Endothelial cell of umbilical vein (primary cell): Measurements from ENCODE around the gene XXYLT1. TPM values are rescaled to one million over a fixed set of nuclear protein-coding genes. Genes with fewer than 3 reads are reported as not detected.

Experiments used
- BruUV-seq: library from RNA; stranded (reverse); fragments of 400-500 nt; replicated peaks from 2 replicates; lab custom pipeline; 2021; lab: Mats Ljungman, UMichigan
- CTCF ChIA-PET: fragments of 300-600, 350-600 bp; sonication (Branson Sonifier 250); formaldehyde crosslinking; loops from one replicate; lab custom pipeline; 2021; ENCODE audit warnings: antibody characterized with exemption, inconsistent platforms; lab: Charles Lee
- POLR2A ChIA-PET: fragments of 300-600, 350-600 bp; sonication (Branson Sonifier 250); formaldehyde crosslinking; loops from one replicate; lab custom pipeline; 2021; ENCODE audit warnings: antibody characterized with exemption, inconsistent platforms; lab: Charles Lee
- DNase-seq: peaks from one replicate; pipeline ENCODE4 v3.0.0-alpha.2; 2011; ENCODE audit warnings: low read depth, low spot score
- FAIRE-seq: peaks from 2 replicates; lab custom pipeline; 2011; peaks lifted over from hg19 to GRCh38; lab: Jason Lieb, UNC
- H2AFZ ChIP-seq: 2 replicates; pipeline ENCODE4 v1.6.0; 2012; ENCODE audit warnings: low read depth, low read length, control low read depth, inconsistent platforms
- H3K27ac ChIP-seq: 2 replicates; pipeline ENCODE4 v1.5.1; 2011; ENCODE audit warnings: low read depth, mild to moderate bottlenecking, control low read depth, low read length, moderate library complexity; ENCODE audit not compliant: insufficient read depth
- H3K27me3 ChIP-seq, 2 experiments: 2 replicates each; pipeline versions ENCODE4 v1.6.0 to v1.6.1; 2011; ENCODE audit warnings: low read length in 2 of 2, mixed read lengths in 1 of 2; ENCODE audit not compliant: control insufficient read depth in 2 of 2, insufficient read depth in 2 of 2
- H3K36me3 ChIP-seq, 2 experiments: 2 replicates in 1 of 2; 3 replicates in 1 of 2; pipeline ENCODE4 v1.5.1; 2011; ENCODE audit warnings: low read length in 2 of 2, mild to moderate bottlenecking in 1 of 2, moderate library complexity in 1 of 2; ENCODE audit not compliant: control insufficient read depth in 2 of 2, insufficient read depth in 2 of 2; ENCODE audit errors: extremely low read depth in 1 of 2
- H3K4me1 ChIP-seq: 3 replicates; pipeline ENCODE4 v1.5.1; 2011; ENCODE audit warnings: mild to moderate bottlenecking, low read length; ENCODE audit not compliant: control insufficient read depth, insufficient read depth; ENCODE audit errors: extremely low read depth
- H3K4me2 ChIP-seq: 2 replicates; pipeline ENCODE4 v1.6.1; 2011; ENCODE audit warnings: low read length, control low read depth, mixed read lengths; ENCODE audit not compliant: insufficient read depth
- H3K4me3 ChIP-seq, 3 experiments: fragments of 200-600 bp in 1 of 3; sonication (generic), shearing (Covaris generic) in 1 of 3; replicated peaks in 1 of 3; 2 replicates each; pipeline ENCODE4 v1.5.1; 2011 to 2016; ENCODE audit warnings: control low read depth in 3 of 3, low read length in 3 of 3, mild to moderate bottlenecking in 2 of 3, inconsistent platforms in 1 of 3, low read depth in 1 of 3, moderate library complexity in 1 of 3; ENCODE audit not compliant: insufficient read depth in 1 of 3
- H3K79me2 ChIP-seq: 2 replicates; pipeline ENCODE4 v1.6.0; 2012; ENCODE audit warnings: low read length, inconsistent platforms; ENCODE audit not compliant: control insufficient read depth, insufficient read depth
- H3K9ac ChIP-seq: replicated peaks from 2 replicates; pipeline ENCODE3; 2011; ENCODE audit warnings: low read length, control low read depth; ENCODE audit not compliant: insufficient read depth; ENCODE audit errors: extremely low read depth
- H3K9me1 ChIP-seq: replicated peaks from 3 replicates; pipeline ENCODE4 v1.6.0; 2011; ENCODE audit warnings: mild to moderate bottlenecking, low read length; ENCODE audit not compliant: control insufficient read depth, insufficient read depth; ENCODE audit errors: extremely low read depth
- H3K9me3 ChIP-seq: replicated peaks from 2 replicates; pipeline ENCODE4 v1.5.1; 2012; ENCODE audit warnings: low read length, inconsistent platforms; ENCODE audit not compliant: control insufficient read depth, insufficient read depth
- H4K20me1 ChIP-seq: replicated peaks from 2 replicates; pipeline ENCODE3; 2011; ENCODE audit warnings: mild to moderate bottlenecking, low read length; ENCODE audit not compliant: control insufficient read depth, insufficient read depth; ENCODE audit errors: extremely low read depth
- EZH2 ChIP-seq: IDR thresholded peaks from 2 replicates; pipeline ENCODE4 v1.6.1; 2012; ENCODE audit warnings: borderline replicate concordance, low read depth, mild to moderate bottlenecking, moderate library complexity, low read length, inconsistent platforms; ENCODE audit not compliant: severe bottlenecking
- FOS ChIP-seq: IDR thresholded peaks from 2 replicates; pipeline ENCODE4 v1.6.1; 2011; ENCODE audit warnings: mild to moderate bottlenecking, low read length, moderate library complexity, borderline replicate concordance; ENCODE audit not compliant: insufficient read depth
- GATA2 ChIP-seq: IDR thresholded peaks from 2 replicates; pipeline ENCODE4 v1.7.0; 2011; ENCODE audit warnings: low read depth, mild to moderate bottlenecking, moderate library complexity, mixed read lengths, low read length; ENCODE audit not compliant: insufficient read length, insufficient read depth
- JUN ChIP-seq: IDR thresholded peaks from 2 replicates; pipeline ENCODE4 v1.6.1; 2011; ENCODE audit warnings: borderline replicate concordance, low read depth; ENCODE audit not compliant: insufficient read length, insufficient read depth
- MYC ChIP-seq: IDR thresholded peaks from one replicate; pipeline ENCODE4 v1.6.1; 2011; ENCODE audit warnings: mild to moderate bottlenecking, low read depth, low read length
- POLR2A ChIP-seq: IDR thresholded peaks from 2 replicates; pipeline ENCODE4 v1.6.1; 2012; ENCODE audit warnings: low read depth, mild to moderate bottlenecking, control low read depth, low read length
- POLR2AphosphoS5 ChIP-seq: IDR thresholded peaks from 2 replicates; pipeline ENCODE4 v1.6.1; 2012; ENCODE audit warnings: low read depth, mild to moderate bottlenecking, control low read depth, low read length, moderate library complexity; ENCODE audit not compliant: insufficient read depth
- dilution Hi-C: fragments of 300-500 bp; cut with MboI; formaldehyde crosslinking; loops from one replicate; pipeline ENCODE4 v1.15.0; 2019; ENCODE audit warnings: low sequenced_read_pairs; ENCODE audit not compliant: extremely low pct_ligation_motif_present
- intact Hi-C: fragments of 100-400 bp; cut with micrococcal nuclease; formaldehyde crosslinking; loops from one replicate; pipeline ENCODE4 v1.10.0; 2022
- polyA plus RNA-seq, 4 experiments: library from polyadenylated mRNA; depleted of rRNA in 3 of 4; stranded (reverse) in 3 of 4; unstranded in 1 of 4; fragments of >200 nt; gene quantifications; 2 replicates each; pipeline versions ENCODE4 v1.2.1 to v1.2.3, GENCODE V29; 2011 to 2012; ENCODE audit warnings: missing spikeins in 1 of 4
- total RNA-seq: library from RNA; stranded (reverse); gene quantifications from 2 replicates; pipeline ENCODE4 v1.2.3, GENCODE V29; 2021
- TF ChIP-seq, protein P1 (sequence below), 2 donors: IDR thresholded peaks; 1 replicate in 1 of 2; 2 replicates in 1 of 2; pipeline ENCODE4 v1.5.1; 2011; ENCODE audit warnings: low read length in 2 of 2, mild to moderate bottlenecking in 2 of 2, moderate library complexity in 2 of 2, control low read depth in 1 of 2, inconsistent platforms in 1 of 2, low read depth in 1 of 2; ENCODE audit not compliant: insufficient read depth in 1 of 2; ENCODE audit errors: extremely low read depth in 1 of 2
- TF ChIP-seq, protein P2 (sequence below): IDR thresholded peaks from 2 replicates; pipeline ENCODE4 v1.6.1; 2011; ENCODE audit not compliant: insufficient read depth, insufficient read length

Gene XXYLT1
- total and polyA plus RNA-seq, 2 donors (not counting 3 experiments of a cell fraction or from before 2014, with no cell fraction given): 54.4 to 78.1 TPM

DNA sequence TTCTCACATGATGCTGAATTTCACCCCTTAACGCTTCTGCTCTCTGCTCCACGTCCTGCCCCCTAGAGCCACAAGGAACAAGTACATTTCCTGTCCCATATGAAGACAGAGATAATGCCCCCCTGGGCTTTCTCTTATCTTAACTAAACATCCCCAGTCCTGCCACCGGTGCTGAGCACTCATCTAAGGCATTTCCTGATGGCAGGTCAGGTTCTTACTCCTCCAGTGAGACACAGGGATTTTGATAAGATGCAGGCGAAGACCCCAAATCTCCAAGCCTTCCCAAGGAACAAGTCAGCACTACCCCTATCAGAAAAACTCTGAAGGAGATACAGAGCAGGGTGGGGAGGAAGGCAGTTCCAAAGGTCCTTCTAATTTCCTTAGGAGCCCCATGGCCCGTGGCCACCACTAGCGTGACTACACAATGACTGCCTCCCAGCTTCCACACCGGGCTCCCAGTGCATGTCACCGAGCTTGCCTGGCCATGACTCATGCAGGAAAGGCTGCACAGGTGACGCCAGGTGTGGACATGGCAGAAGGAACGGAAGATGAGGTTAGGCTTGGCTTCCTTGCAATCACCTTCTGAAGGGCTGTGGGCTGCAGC lies 152.9 kb downstream of the XXYLT1 start:
- DNase-seq: peak; percentile 80
- intact Hi-C loops (loop anchor here (1.0 to 5.0 kb wide), 10 partner anchors 15 to 436 kb away; partner anchors contain the start of gene ACAP2), dilution Hi-C loops (loop anchor here (25.0 kb wide), 1 partner anchor 431 kb away; the partner anchor contains the start of gene FAM43A)
- Histone ChIP-seq H3K4me1 (peaks cover 49% of the 10 kb centered on the region), H3K36me3 (no peaks in the 10 kb centered on the region), H3K27me3 (no peaks in the 10 kb centered on the region), H2AFZ (no peak overlapping the region), H4K20me1 (no peaks in the 10 kb centered on the region), H3K9me3 (no peaks in the 10 kb centered on the region), H3K9me1 (no peaks in the 10 kb centered on the region), H3K9ac (peak overlapping the region; percentile 70), H3K79me2 (no peaks in the 10 kb centered on the region), H3K4me2 (peak overlapping the region; percentile 20), H3K27ac (peak overlapping the region; percentile 87), H3K4me3 (no peak overlapping the region)
- TF ChIP-seq JUN (peak; percentile 48), GATA2 (peak; percentile 99), EZH2 (no peak), FOS (peak; percentile 87), MYC (peak; percentile 9), POLR2AphosphoS5 (peak; percentile 73), POLR2A (peak; percentile 65)
- TF ChIP-seq, protein P1, sequence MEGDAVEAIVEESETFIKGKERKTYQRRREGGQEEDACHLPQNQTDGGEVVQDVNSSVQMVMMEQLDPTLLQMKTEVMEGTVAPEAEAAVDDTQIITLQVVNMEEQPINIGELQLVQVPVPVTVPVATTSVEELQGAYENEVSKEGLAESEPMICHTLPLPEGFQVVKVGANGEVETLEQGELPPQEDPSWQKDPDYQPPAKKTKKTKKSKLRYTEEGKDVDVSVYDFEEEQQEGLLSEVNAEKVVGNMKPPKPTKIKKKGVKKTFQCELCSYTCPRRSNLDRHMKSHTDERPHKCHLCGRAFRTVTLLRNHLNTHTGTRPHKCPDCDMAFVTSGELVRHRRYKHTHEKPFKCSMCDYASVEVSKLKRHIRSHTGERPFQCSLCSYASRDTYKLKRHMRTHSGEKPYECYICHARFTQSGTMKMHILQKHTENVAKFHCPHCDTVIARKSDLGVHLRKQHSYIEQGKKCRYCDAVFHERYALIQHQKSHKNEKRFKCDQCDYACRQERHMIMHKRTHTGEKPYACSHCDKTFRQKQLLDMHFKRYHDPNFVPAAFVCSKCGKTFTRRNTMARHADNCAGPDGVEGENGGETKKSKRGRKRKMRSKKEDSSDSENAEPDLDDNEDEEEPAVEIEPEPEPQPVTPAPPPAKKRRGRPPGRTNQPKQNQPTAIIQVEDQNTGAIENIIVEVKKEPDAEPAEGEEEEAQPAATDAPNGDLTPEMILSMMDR (IDR thresholded peaks at IDR 0.05; ENCODE audit: extremely low read depth in 1 of 2, insufficient read depth in 1 of 2, low read depth in 1 of 2, low read length in 2 of 2): peak; percentile 51 to 58
- TF ChIP-seq, protein P2, sequence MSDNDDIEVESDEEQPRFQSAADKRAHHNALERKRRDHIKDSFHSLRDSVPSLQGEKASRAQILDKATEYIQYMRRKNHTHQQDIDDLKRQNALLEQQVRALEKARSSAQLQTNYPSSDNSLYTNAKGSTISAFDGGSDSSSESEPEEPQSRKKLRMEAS: no peak
- CTCF ChIA-PET: interaction anchor here (1.0 to 4.6 kb wide), 12 partner anchors 11 to 446 kb away, joined by 3 to 23 read pairs (median 8); partner anchors contain the start of genes LSG1 and XXYLT1
- POLR2A ChIA-PET: interaction anchor here (0.8 to 2.6 kb wide), 5 partner anchors 33 to 436 kb away, joined by 3 to 27 read pairs (median 13); partner anchors contain the start of gene FAM43A
- BruUV-seq: no TSS peak
- peak; percentile 98 for FAIRE-seq
